ENCODE results near the gene ZNF493.
A peak's percentile ranks its signal among the peaks of the same experiment; 100 is the strongest.

ZNF493 gene

DNA sequence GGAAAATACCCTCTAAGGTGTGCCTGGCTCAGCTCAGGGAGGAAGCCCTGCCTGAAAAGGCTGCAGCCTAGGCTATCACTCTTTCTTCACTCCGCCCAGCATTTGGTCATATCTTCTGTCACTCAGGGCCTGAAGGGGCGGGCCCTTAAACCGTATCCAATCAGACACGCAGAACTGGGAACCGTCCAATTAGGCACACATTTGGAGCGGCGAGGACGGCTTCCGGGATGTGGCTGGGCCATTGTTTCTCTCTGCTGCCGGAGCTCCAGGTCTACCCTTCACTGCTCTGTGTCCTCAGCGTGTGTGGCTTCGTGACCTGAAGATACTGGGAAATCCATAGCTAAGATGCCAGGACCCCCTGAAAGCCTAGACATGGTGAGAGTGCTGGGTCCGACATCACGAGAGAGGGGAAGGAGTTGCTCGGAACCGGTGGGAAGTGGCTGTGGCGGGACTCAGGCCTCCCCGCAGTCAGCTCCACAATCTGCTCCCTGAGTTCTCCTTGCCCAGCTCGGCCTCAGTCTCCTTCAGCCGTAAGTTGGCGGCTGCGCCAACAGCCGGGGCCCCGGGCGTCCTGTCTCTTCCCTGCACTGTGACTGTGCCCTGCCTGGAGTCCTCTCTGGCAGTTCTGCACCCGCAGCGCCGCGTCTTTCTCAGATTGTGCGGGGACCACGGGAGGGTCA, at the start of gene ZNF493:
Gene ZNF493, plus strand, starts transcription at position 241 of the 680 bp plus-strand sequence. Its CDS starts 105 bp downstream, at position 346.
- peak; percentile 73 to 76 for DNase-seq (ENCODE audit: low read depth in 1 of 2, low spot score in 1 of 2)

GRCh38 chr19:21352830-21353229, 44.1 kb upstream of the ZNF493 start:
- no peak for DNase-seq (ENCODE audit: low read depth in 1 of 2, low spot score in 1 of 2)

GRCh38 chr19:21358768-21359451, 38.0 kb upstream of the ZNF493 start, which contains the start of gene ZNF738:
Gene ZNF738, plus strand, starts transcription at chr19:21359000. Its CDS starts 141 bp downstream, at chr19:21359141.
- peak; percentile 59 to 74 for DNase-seq (ENCODE audit: low read depth in 1 of 2, low spot score in 1 of 2)

- DNase-seq (ENCODE audit: low read depth in 1 of 2, low spot score in 1 of 2): no peak
Observed at GRCh38 chr19:21362291-21362690, 34.6 kb upstream of the ZNF493 start.

- no peak for DNase-seq (ENCODE audit: low read depth in 1 of 2, low spot score in 1 of 2)
Observed at GRCh38 chr19:21383980-21384582, 12.9 kb upstream of the ZNF493 start.

DNA sequence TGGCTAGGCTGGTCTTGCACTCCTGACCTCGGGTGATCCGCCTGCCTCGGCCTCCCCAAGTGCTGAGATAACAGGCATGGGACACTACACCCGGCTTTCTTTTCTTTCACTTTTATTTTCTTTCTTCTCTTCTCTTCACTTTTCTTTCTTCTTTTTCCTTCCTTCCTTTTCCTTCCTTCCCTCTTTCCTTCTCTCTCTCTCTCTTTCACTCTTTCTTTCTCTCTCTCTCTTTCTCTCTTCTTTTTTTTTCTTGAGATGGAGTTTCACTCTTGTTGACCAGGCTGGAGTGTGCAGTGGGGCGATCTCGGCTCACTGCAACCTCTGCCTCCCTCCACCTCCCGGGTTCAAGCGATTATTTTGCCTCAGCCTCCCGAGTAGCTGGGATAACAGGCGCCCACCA, 812 bp upstream of the ZNF493 start:
- DNase-seq (ENCODE audit: low read depth in 1 of 2, low spot score in 1 of 2): no peak

DNA sequence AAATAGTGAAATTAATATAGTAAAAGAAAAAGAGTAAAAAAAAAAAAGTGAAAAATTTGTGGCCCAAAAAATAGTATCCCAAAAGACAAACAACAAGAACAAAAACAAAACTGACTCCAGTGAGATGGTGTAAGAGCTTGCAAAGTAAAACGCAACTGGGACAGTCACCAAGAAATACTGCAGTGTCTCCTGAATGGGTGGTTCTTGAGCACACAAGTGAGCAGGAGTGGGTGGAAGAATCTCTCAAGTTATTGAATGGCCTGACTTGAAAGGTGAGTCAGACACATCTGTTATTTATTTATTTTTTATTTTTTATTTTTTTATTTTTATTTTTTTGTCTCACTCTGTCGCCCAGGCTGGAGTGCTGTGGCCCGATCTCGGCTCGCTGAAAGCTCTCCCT, 1.9 kb downstream of the ZNF493 start:
- DNase-seq (ENCODE audit: low read depth in 1 of 2, low spot score in 1 of 2): no peak

- DNase-seq (ENCODE audit: low read depth in 1 of 2, low spot score in 1 of 2): no peak
Observed at GRCh38 chr19:21402303-21402985, 5.5 kb downstream of the ZNF493 start.

DNA sequence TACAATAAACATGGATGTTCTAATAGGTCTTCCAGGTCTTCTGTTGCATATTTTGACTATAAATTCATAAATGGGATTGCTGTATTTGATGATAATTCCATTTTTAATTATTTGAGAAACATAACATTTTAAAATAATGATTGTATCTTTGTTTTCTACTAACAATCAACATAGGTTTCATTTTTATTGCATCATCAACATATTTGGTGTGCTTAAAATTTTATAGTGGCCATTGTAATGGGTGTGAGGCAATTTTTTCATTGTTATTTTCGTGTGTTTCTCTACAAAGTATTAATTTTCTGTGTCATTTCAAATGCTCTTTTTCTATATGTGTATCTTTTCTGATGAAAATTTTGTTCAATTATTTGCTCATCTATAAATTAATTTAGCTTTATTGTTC, 13.2 kb downstream of the ZNF493 start:
- no peak for DNase-seq (ENCODE audit: low read depth in 1 of 2, low spot score in 1 of 2)

- no peak for DNase-seq (ENCODE audit: low read depth in 1 of 2, low spot score in 1 of 2)
Observed at GRCh38 chr19:21422244-21422643, 25.3 kb downstream of the ZNF493 start.

GRCh38 chr19:21423057-21424041, 26.4 kb downstream of the ZNF493 start:
- DNase-seq (ENCODE audit: low read depth in 1 of 2, low spot score in 1 of 2): no peak

DNA sequence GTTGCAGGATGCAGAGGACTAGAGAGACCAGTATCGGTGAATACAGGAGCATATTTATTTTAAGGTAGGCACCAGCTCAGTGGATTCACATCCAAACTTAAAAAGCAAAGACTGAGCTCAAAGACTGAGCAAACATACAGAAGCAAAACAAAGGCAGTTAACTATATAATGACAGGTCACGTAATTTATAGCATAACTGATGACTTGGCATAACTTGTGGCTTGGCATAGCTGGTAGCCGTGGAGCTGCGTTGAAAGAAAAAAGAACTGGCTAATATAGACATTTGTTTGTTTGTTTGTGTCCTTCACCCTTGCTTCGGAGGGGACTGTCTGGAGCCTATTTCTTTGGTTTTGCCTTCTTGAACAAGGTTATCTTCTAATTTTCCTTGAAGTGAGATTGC, 33.7 kb downstream of the ZNF493 start:
- DNase-seq (ENCODE audit: low read depth in 1 of 2, low spot score in 1 of 2): no peak

- no peak for DNase-seq (ENCODE audit: low read depth in 1 of 2, low spot score in 1 of 2)
Observed at GRCh38 chr19:21432590-21432989, 35.7 kb downstream of the ZNF493 start.

DNA sequence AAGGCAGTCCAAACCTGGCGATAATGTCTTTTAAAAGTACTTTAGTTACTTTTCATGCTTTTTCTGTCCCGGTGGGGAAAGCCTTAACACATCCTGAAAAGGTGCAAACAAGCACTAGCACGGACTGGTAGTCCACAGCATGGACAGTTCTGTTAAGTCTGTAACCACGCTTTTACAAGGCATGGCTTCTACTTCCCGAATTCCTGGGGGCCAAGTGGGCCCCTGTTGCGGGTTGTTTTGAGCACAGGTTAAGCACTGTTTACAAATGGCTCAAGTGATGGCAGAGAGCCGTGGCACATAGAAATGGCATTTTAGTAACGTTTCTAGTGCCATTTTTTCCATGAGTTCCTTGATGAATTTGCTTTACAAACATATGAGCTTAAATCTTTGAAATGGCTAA, 37.6 kb downstream of the ZNF493 start:
- no peak for DNase-seq (ENCODE audit: low read depth in 1 of 2, low spot score in 1 of 2)

DNA sequence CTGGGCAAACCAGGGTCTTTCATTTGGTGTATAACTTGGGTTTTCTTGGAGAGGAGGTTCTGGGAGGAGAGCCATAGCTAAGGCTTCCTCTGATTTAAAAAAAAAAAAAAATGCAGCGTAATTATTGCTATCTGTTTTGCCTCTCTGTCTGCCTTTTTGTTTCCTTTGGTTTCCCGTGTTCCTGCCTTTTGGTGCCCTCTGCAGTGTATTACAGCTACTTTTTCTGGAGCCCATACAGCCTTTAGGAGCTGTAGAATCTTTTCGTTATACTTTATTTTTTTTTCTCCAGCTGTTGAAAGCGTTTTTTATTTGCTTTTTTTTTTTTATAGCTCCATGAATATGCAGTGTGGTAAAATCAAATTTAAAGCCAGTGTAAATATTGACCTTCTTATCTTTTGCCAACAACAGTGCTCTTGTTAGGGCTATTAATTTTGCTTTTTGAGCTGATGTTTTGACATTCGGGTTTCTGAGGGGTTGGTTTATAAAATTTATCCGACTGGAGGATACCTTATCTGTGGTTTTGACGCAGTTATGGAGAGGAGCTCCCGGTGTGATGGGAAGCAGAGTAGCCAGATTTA, 38.1 kb downstream of the ZNF493 start:
- DNase-seq (ENCODE audit: low read depth in 1 of 2, low spot score in 1 of 2): no peak

DNA sequence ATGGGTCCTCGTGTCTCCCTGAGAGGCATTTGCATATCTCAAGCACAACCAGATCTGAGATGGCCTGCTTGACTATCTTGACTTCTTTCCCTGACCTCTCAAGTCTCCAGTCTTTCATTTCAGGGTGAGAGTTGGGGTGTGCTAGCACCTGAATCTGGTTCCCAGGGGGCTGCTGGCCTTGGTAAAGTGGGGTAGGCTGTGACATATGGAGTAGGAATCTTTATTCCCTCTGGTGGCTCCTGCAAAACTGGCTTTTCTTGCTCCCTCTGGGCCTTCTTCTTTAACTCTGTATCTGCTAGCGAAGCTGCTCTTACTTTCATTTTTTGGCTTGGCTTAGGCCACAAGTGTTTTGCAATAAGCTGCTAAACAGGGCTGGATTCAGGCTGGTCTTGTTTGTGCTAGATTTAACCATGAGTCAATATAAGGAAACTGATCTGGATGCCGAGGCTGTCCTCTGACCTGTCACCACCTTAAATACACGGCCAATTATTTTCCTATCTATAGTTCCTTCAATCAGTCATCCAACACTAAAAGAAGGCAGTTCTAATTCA, 42.3 kb downstream of the ZNF493 start:
- DNase-seq (ENCODE audit: low read depth in 1 of 2, low spot score in 1 of 2): no peak

DNA sequence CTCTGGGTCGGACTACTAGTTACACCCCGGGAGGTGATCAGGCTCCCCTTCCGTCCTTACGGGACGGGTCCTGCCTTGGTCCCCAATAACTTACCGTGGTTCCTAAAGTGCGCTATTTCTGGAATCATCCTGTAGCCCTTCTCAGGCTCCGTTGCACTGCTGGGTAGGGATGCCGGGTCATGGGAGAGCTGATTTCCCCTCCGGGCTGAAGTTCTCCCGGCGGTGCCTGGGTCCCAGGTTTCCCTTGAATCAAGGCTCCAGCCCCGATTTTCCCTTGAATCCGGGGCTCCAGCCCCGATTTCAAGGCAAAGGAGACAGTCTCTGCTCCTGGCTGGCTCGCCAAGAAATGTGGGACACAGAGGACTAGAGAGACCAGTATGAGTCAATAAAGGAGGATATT, 43.4 kb downstream of the ZNF493 start:
- no peak for DNase-seq (ENCODE audit: low read depth in 1 of 2, low spot score in 1 of 2)

- DNase-seq (ENCODE audit: low read depth in 1 of 2, low spot score in 1 of 2): no peak
Observed at GRCh38 chr19:21451187-21451586, 54.3 kb downstream of the ZNF493 start.

DNA sequence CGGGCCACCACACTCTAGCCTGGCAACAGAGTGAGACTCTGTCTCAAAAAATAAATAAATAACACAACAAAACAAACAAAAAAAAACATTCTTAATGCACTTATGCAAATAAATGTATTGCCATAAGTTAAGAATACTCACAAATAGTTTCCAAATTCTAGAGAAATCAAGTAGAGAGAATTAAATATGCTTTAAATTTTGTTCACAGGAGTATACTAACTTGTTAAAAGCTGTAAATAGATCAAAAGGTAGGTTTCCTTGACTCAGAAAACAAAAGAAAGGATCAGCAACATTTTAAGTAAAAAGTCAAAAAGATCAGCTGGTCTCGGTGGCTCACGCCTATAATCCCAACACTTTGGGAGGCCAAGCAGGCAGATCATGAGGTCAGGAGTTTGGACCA, 58.0 kb downstream of the ZNF493 start:
- no peak for DNase-seq (ENCODE audit: low read depth in 1 of 2, low spot score in 1 of 2)

DNA sequence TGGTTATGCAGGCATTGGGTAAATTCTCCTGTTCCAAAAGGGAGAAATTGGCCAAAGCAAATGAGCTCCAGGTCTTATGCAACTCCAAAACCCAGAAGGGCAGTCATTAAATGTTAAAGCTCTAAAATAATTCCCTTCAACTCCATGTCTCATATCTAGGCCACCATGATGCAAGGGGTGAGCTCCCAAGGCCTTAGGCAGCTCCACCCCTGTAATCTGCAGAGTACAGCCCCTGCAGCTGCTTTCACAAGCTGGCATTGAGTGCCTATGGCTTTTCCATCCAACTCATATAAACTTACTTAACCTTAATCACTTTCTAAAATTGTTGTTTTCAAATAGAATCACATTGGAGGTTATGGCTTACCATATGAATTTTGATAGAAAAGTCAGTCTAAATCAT, 63.8 kb downstream of the ZNF493 start:
- no peak for DNase-seq (ENCODE audit: low read depth in 1 of 2, low spot score in 1 of 2)
